ENCODE results near the gene CASKIN1.

CASKIN1 gene

GRCh38 chr16:2154533-2155090 lies 41.8 kb downstream of the CASKIN1 start:
- no peaks in the 10 kb centered on the region for H3K9me3 ChIP-seq (ENCODE audit: severe bottlenecking)
- ATAC-seq (ENCODE audit: low read depth) = no peak
- peaks cover 42% of the 10 kb centered on the region for H3K36me3 ChIP-seq (ENCODE audit: low read depth)
- H3K27ac ChIP-seq (ENCODE audit: poor library complexity, severe bottlenecking) = peak overlapping the region; percentile 93
- no peaks in the 10 kb centered on the region for H3K27me3 ChIP-seq (ENCODE audit: insufficient read depth, poor library complexity, severe bottlenecking)
- peaks cover 33% of the 10 kb centered on the region for H3K4me1 ChIP-seq (ENCODE audit: insufficient read depth, poor library complexity, severe bottlenecking)
- no peak for TF ChIP-seq CTCF (IDR thresholded peaks at IDR 0.05; ENCODE audit: poor library complexity, severe bottlenecking)
- peak overlapping the region; percentile 75 for H3K4me3 ChIP-seq (ENCODE audit: severe bottlenecking)
- DNase-seq (ENCODE audit: low spot score) = no peak

GRCh38 chr16:2152695-2153506 lies 43.5 kb downstream of the CASKIN1 start:
- Histone ChIP-seq H3K4me3 (ENCODE audit: severe bottlenecking) (peak overlapping the region; percentile 75), H3K36me3 (ENCODE audit: low read depth) (peaks cover 38% of the 10 kb centered on the region), H3K9me3 (ENCODE audit: severe bottlenecking) (no peaks in the 10 kb centered on the region), H3K4me1 (ENCODE audit: insufficient read depth, poor library complexity, severe bottlenecking) (peaks cover 23% of the 10 kb centered on the region), H3K27me3 (ENCODE audit: insufficient read depth, poor library complexity, severe bottlenecking) (no peaks in the 10 kb centered on the region), H3K27ac (ENCODE audit: poor library complexity, severe bottlenecking) (peak overlapping the region; percentile 93)
- ATAC-seq (ENCODE audit: low read depth) (no peak), DNase-seq (ENCODE audit: low spot score) (peak; percentile 73)
- TF ChIP-seq CTCF (IDR thresholded peaks at IDR 0.05; ENCODE audit: poor library complexity, severe bottlenecking) = no peak

GRCh38 chr16:2151188-2152091 lies 45.0 kb downstream of the CASKIN1 start:
- ATAC-seq (ENCODE audit: low read depth) = no peak
- peaks cover 18% of the 10 kb centered on the region for H3K4me1 ChIP-seq (ENCODE audit: insufficient read depth, poor library complexity, severe bottlenecking)
- H3K4me3 ChIP-seq (ENCODE audit: severe bottlenecking) = no peak overlapping the region
- TF ChIP-seq CTCF (IDR thresholded peaks at IDR 0.05; ENCODE audit: poor library complexity, severe bottlenecking) = no peak
- no peaks in the 10 kb centered on the region for H3K9me3 ChIP-seq (ENCODE audit: severe bottlenecking)
- peak; percentile 63 for DNase-seq (ENCODE audit: low spot score)
- peaks cover 38% of the 10 kb centered on the region for H3K36me3 ChIP-seq (ENCODE audit: low read depth)
- no peaks in the 10 kb centered on the region for H3K27me3 ChIP-seq (ENCODE audit: insufficient read depth, poor library complexity, severe bottlenecking)
- peak overlapping the region; percentile 93 for H3K27ac ChIP-seq (ENCODE audit: poor library complexity, severe bottlenecking)

DNA sequence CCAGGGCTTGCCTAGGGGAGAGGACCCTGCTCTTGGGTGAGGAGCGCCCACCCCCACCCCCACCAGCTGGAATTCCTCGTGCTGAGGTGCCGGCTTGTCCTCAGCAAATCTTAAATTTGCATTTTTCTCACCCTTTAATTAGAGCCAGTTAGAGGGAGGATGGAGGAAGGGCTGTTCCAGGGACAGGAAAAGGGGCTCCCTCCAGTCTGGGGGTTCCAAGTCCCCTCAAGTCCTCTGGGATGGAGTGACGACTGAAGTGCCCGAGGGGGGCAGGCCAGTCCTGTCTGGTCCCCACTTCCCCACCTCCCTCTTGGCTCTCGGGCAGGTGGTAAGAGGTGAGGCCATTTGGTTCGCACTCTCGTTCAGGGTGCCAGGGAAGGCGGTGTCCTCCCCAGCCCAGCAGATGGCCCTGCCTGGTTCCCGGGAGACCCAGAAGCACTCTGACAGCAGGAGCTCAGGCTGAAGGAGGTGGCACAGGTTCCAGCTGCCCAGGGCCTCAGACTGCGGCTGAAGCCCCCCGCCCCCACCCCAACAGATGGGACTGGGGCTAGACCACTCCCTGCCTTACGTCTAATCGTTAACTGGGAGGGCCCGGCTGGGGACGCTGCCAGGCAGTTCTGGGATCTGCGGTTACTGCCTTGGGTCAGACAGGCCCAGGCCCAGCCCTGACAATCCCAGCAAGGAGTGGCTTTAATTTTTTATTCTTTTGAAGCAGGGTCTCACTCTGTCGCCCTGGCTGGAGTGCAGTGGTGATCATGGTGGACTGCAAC lies 45.8 kb downstream of the CASKIN1 start:
- no peak overlapping the region for H3K4me3 ChIP-seq (ENCODE audit: severe bottlenecking)
- peaks cover 18% of the 10 kb centered on the region for H3K4me1 ChIP-seq (ENCODE audit: insufficient read depth, poor library complexity, severe bottlenecking)
- peak; percentile 25 for TF ChIP-seq CTCF (IDR thresholded peaks at IDR 0.05; ENCODE audit: poor library complexity, severe bottlenecking)

More for the DNA sequence above, 45.8 kb downstream of the CASKIN1 start:
- H3K27me3 ChIP-seq (ENCODE audit: insufficient read depth, poor library complexity, severe bottlenecking) = no peaks in the 10 kb centered on the region
- ATAC-seq (ENCODE audit: low read depth) (peak; percentile 5), DNase-seq (ENCODE audit: low spot score) (peak; percentile 74)
- H3K36me3 ChIP-seq (ENCODE audit: low read depth) = peaks cover 38% of the 10 kb centered on the region
- H3K27ac ChIP-seq (ENCODE audit: poor library complexity, severe bottlenecking) = peak overlapping the region; percentile 93
- no peaks in the 10 kb centered on the region for H3K9me3 ChIP-seq (ENCODE audit: severe bottlenecking)

All from RWPE2 (cell line).